ENCODE results near the gene PTH1R. TPM values are rescaled to one million over a fixed set of nuclear protein-coding genes. Genes with fewer than 3 reads are reported as not detected.

Gene PTH1R
- total RNA-seq, 1 donor from 2014 or later, result 13.0 TPM

- no peak overlapping the region for H3K4me3 ChIP-seq
- DNase-seq (ENCODE audit: extremely low spot score in 2 of 2), result no peak
- peaks cover 23% of the 10 kb centered on the region for H3K4me1 ChIP-seq
- H3K27me3 ChIP-seq, result no peaks in the 10 kb centered on the region
- no peaks in the 10 kb centered on the region for H3K36me3 ChIP-seq
- no peaks in the 10 kb centered on the region for H3K9me3 ChIP-seq
- TF ChIP-seq POLR2A (IDR thresholded peaks at IDR 0.05) (no peak), CTCF (IDR thresholded peaks at IDR 0.05) (no peak), POLR2AphosphoS5 (IDR thresholded peaks at IDR 0.05; ENCODE audit: insufficient read depth in 1 of 2, low read depth in 1 of 2) (no peak)
- H3K27ac ChIP-seq, result no peak overlapping the region
- intact Hi-C loops (cut with DNase I), result no loop called here
These were observed 22.8 kb downstream of the PTH1R start for GRCh38 chr3:46900356-46900755.

GRCh38 chr3:46901061-46901460, 23.5 kb downstream of the PTH1R start:
- H3K4me3 ChIP-seq, result no peak overlapping the region
- intact Hi-C loops (cut with DNase I), result no loop called here
- DNase-seq (ENCODE audit: extremely low spot score in 2 of 2), result no peak
- no peaks in the 10 kb centered on the region for H3K9me3 ChIP-seq
- no peaks in the 10 kb centered on the region for H3K27me3 ChIP-seq
- no peaks in the 10 kb centered on the region for H3K36me3 ChIP-seq
- no peak overlapping the region for H3K27ac ChIP-seq
- TF ChIP-seq CTCF (IDR thresholded peaks at IDR 0.05), result no peak
- no peak for TF ChIP-seq POLR2A (IDR thresholded peaks at IDR 0.05)
- TF ChIP-seq POLR2AphosphoS5 (IDR thresholded peaks at IDR 0.05; ENCODE audit: insufficient read depth in 1 of 2, low read depth in 1 of 2), result no peak
- peaks cover 23% of the 10 kb centered on the region for H3K4me1 ChIP-seq

- DNase-seq (ENCODE audit: extremely low spot score in 2 of 2), result no peak
- intact Hi-C loops (cut with DNase I), result no loop called here
These were observed 24.2 kb downstream of the PTH1R start for GRCh38 chr3:46901591-46902187.

GRCh38 chr3:46902188-46902631, 24.7 kb downstream of the PTH1R start:
- Histone ChIP-seq H3K9me3 (no peaks in the 10 kb centered on the region), H3K36me3 (no peaks in the 10 kb centered on the region), H3K4me1 (peaks cover 23% of the 10 kb centered on the region), H3K4me3 (no peak overlapping the region), H3K27ac (no peak overlapping the region), H3K27me3 (no peaks in the 10 kb centered on the region)
- intact Hi-C loops (cut with DNase I), result no loop called here
- TF ChIP-seq POLR2A (IDR thresholded peaks at IDR 0.05) (no peak), CTCF (IDR thresholded peaks at IDR 0.05) (no peak), POLR2AphosphoS5 (IDR thresholded peaks at IDR 0.05; ENCODE audit: insufficient read depth in 1 of 2, low read depth in 1 of 2) (no peak)
- no peak for DNase-seq (ENCODE audit: extremely low spot score in 2 of 2)

More at GRCh38 chr3:46901591-46902187, 24.2 kb downstream of the PTH1R start:
- no peaks in the 10 kb centered on the region for H3K36me3 ChIP-seq
- peaks cover 23% of the 10 kb centered on the region for H3K4me1 ChIP-seq
- TF ChIP-seq POLR2AphosphoS5 (IDR thresholded peaks at IDR 0.05; ENCODE audit: insufficient read depth in 1 of 2, low read depth in 1 of 2), result no peak
- TF ChIP-seq CTCF (IDR thresholded peaks at IDR 0.05), result no peak
- no peak for TF ChIP-seq POLR2A (IDR thresholded peaks at IDR 0.05)
- H3K9me3 ChIP-seq, result no peaks in the 10 kb centered on the region
- no peak overlapping the region for H3K27ac ChIP-seq
- H3K4me3 ChIP-seq, result no peak overlapping the region
- no peaks in the 10 kb centered on the region for H3K27me3 ChIP-seq

Measured in vagina (tissue), 2 donors.